Hepatocyte (in vitro differentiated cells): Measurements from ENCODE around the gene ZNF518B. TPM values are rescaled to one million over a fixed set of nuclear protein-coding genes. Genes with fewer than 3 reads are reported as not detected.

Source experiments
- DNase-seq: peaks from one replicate; pipeline ENCODE4 v3.0.0-alpha.2; 2016; ENCODE audit warnings: low spot score
- H2AFZ ChIP-seq: fragments of 200-600 bp; sonication (generic); 2 replicates; pipeline ENCODE4 v1.6.0; 2016; ENCODE audit warnings: antibody characterized with exemption, mild to moderate bottlenecking
- H3K27ac ChIP-seq: fragments of 200-600 bp; sonication (generic); 2 replicates; pipeline ENCODE4 v1.5.1; 2016; ENCODE audit warnings: mild to moderate bottlenecking
- H3K27me3 ChIP-seq: fragments of 200-600 bp; sonication (generic); 2 replicates; pipeline ENCODE4 v1.6.1; 2016
- H3K36me3 ChIP-seq: fragments of 200-600 bp; sonication (generic); replicated peaks from 2 replicates; pipeline ENCODE4 v1.5.1; 2016; ENCODE audit warnings: low read depth; ENCODE audit not compliant: insufficient read depth
- H3K4me1 ChIP-seq: fragments of 200-600 bp; sonication (generic); 2 replicates; pipeline ENCODE4 v1.5.1; 2016; ENCODE audit warnings: mild to moderate bottlenecking, moderate library complexity; ENCODE audit not compliant: insufficient read depth
- H3K4me2 ChIP-seq: fragments of 200-600 bp; sonication (generic); 2 replicates; pipeline ENCODE4 v1.6.0; 2016
- H3K4me3 ChIP-seq: fragments of 200-600 bp; sonication (generic); 2 replicates; pipeline ENCODE4 v1.5.1; 2016; ENCODE audit warnings: mild to moderate bottlenecking
- H3K79me2 ChIP-seq: fragments of 200-600 bp; sonication (generic); 2 replicates; pipeline ENCODE4 v1.6.0; 2017; ENCODE audit warnings: mild to moderate bottlenecking
- H3K9me2 ChIP-seq: fragments of 200-600 bp; sonication (generic); replicated peaks from 2 replicates; pipeline ENCODE4 v1.6.0; 2017; ENCODE audit warnings: mild to moderate bottlenecking; ENCODE audit not compliant: insufficient read depth
- H3K9me3 ChIP-seq: fragments of 200-600 bp; sonication (generic); 2 replicates; pipeline ENCODE4 v1.5.1; 2016; ENCODE audit warnings: low read depth, mild to moderate bottlenecking
- H4K20me1 ChIP-seq: fragments of 200-600 bp; sonication (generic); 2 replicates; pipeline ENCODE4 v1.6.0; 2016; ENCODE audit warnings: mild to moderate bottlenecking; ENCODE audit not compliant: insufficient read depth, poor library complexity, severe bottlenecking
- EZH2 ChIP-seq: fragments of 200-600 bp; sonication (generic); IDR thresholded peaks from 2 replicates; pipeline ENCODE4 v1.6.1; 2016; ENCODE audit warnings: antibody characterized with exemption, mild to moderate bottlenecking, borderline replicate concordance
- EZH2phosphoT487 ChIP-seq: fragments of 200-600 bp; sonication (generic); IDR thresholded peaks from one replicate; pipeline ENCODE4 v1.6.1; 2018; ENCODE audit warnings: antibody characterized with exemption, mild to moderate bottlenecking, low read depth, moderate library complexity; ENCODE audit not compliant: unreplicated experiment, severe bottlenecking
- WGBS: methylation state at CpG from one replicate; pipeline ENCODE4 v1.1.6; 2016; ENCODE audit warnings: low lambda C conversion rate; ENCODE audit errors: missing lambda C conversion rate; 5-methylcytosine and 5-hydroxymethylcytosine counted together
- polyA plus RNA-seq: library from polyadenylated mRNA; unstranded; fragments of >200 nt; fragmentation: Nextera tagmentation; extraction: Ambion mirVana; gene quantifications from 2 replicates; pipeline ENCODE4 v1.2.1, GENCODE V29; 2016
- total RNA-seq: library from RNA; depleted of rRNA; stranded (reverse); fragments of >200 nt; gene quantifications from 2 replicates; pipeline ENCODE4 v1.2.3, GENCODE V29; 2014
- TF ChIP-seq, protein P1 (sequence below): fragments of 200-600 bp; sonication (generic); IDR thresholded peaks from 2 replicates; pipeline ENCODE4 v1.5.1; 2016; ENCODE audit warnings: antibody characterized with exemption, mild to moderate bottlenecking; ENCODE audit not compliant: poor library complexity

The ZNF518B gene
- total and polyA plus RNA-seq, 2 experiments from 2014 or later, result 13.1 to 59.3 TPM

DNA sequence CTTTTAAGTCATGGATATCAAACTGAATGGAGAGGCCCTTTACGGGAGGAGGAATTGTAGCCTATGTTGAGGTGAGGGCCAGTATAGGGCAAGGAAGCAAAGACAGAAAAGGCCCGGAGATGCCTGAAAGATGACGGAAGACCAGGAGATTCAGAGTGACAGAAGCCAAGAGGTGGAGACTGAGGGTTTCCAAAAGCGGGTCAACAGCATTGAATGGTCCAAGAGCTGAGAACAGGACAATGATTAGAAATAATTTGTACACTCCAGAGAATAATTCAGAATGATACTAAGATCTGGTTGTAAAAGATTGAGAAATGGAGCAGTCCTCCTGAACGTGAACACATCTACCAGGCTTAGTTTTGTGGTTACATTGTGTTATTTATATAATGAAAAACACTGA lies 45.5 kb upstream of the ZNF518B start:
- Histone ChIP-seq H2AFZ (no peak overlapping the region), H4K20me1 (no peaks in the 10 kb centered on the region), H3K4me3 (no peak overlapping the region), H3K9me3 (no peaks in the 10 kb centered on the region), H3K4me2 (no peak overlapping the region), H3K79me2 (no peaks in the 10 kb centered on the region), H3K27ac (no peak overlapping the region), H3K4me1 (no peaks in the 10 kb centered on the region), H3K27me3 (no peaks in the 10 kb centered on the region), H3K9me2 (no peaks in the 10 kb centered on the region), H3K36me3 (no peaks in the 10 kb centered on the region)
- no peak for DNase-seq
- TF ChIP-seq, protein P1, sequence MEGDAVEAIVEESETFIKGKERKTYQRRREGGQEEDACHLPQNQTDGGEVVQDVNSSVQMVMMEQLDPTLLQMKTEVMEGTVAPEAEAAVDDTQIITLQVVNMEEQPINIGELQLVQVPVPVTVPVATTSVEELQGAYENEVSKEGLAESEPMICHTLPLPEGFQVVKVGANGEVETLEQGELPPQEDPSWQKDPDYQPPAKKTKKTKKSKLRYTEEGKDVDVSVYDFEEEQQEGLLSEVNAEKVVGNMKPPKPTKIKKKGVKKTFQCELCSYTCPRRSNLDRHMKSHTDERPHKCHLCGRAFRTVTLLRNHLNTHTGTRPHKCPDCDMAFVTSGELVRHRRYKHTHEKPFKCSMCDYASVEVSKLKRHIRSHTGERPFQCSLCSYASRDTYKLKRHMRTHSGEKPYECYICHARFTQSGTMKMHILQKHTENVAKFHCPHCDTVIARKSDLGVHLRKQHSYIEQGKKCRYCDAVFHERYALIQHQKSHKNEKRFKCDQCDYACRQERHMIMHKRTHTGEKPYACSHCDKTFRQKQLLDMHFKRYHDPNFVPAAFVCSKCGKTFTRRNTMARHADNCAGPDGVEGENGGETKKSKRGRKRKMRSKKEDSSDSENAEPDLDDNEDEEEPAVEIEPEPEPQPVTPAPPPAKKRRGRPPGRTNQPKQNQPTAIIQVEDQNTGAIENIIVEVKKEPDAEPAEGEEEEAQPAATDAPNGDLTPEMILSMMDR, result no peak
- TF ChIP-seq EZH2phosphoT487, result no peak
- TF ChIP-seq EZH2, result no peak
- 96% methylated on average over 5 of the region's 5 CpGs for WGBS

DNA sequence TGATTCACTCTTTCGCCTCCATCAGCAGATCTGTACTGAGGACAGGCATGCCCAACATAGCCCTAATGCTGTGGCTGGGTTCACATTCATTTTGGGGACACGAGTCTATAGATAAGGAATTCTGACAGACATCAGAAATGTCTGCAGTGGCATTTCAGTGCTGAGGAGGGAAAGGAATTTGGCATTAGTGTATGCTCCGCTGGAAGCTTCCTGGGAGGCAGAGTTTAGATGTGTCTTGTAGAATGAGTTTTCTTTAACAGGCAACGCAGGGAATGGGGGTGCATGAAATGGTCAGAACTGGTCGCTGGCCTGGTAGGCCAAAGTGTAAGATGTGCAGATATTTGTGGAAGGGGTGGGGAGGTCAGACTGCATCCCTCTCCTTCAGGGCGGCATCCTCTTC lies 43.5 kb upstream of the ZNF518B start:
- TF ChIP-seq EZH2, result no peak
- TF ChIP-seq, protein P1, result no peak
- no peak for TF ChIP-seq EZH2phosphoT487
- no peaks in the 10 kb centered on the region for H3K27me3 ChIP-seq
- no peak overlapping the region for H2AFZ ChIP-seq
- H3K9me2 ChIP-seq, result no peaks in the 10 kb centered on the region
- H3K79me2 ChIP-seq, result no peaks in the 10 kb centered on the region
- H4K20me1 ChIP-seq, result no peaks in the 10 kb centered on the region
- no peak overlapping the region for H3K4me3 ChIP-seq
- H3K9me3 ChIP-seq, result no peaks in the 10 kb centered on the region
- DNase-seq, result no peak
- 90% methylated on average over 6 of the region's 6 CpGs for WGBS
- no peaks in the 10 kb centered on the region for H3K4me1 ChIP-seq
- H3K27ac ChIP-seq, result no peak overlapping the region
- H3K4me2 ChIP-seq, result no peak overlapping the region
- no peaks in the 10 kb centered on the region for H3K36me3 ChIP-seq

DNA sequence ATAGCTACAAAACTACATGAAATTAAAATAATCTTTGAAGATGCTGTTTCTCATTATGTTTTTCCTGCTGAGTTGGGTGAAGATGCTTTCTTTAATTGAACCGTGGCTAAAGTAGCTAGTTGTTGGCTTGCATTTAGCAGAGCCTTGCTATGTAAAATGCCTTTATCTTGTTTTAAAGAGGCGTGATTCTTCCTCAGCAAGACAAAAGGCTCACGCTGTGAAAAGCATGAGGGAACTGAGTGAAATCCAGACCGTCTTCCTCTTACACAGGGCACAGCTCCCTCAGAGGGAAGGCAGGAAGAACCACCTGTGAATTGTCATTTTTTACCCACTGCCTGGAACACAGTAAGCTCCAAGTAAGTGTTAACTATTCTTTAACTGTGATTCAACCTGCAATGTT lies 39.0 kb upstream of the ZNF518B start:
- Histone ChIP-seq H3K9me2 (no peaks in the 10 kb centered on the region), H3K79me2 (no peaks in the 10 kb centered on the region), H3K36me3 (no peaks in the 10 kb centered on the region), H3K4me3 (no peak overlapping the region), H3K27me3 (no peaks in the 10 kb centered on the region), H2AFZ (no peak overlapping the region), H4K20me1 (no peaks in the 10 kb centered on the region), H3K4me1 (no peaks in the 10 kb centered on the region), H3K9me3 (no peaks in the 10 kb centered on the region), H3K4me2 (no peak overlapping the region), H3K27ac (no peak overlapping the region)
- no peak for DNase-seq
- WGBS, result 34% methylated on average over 4 of the region's 4 CpGs
- TF ChIP-seq, protein P1, result no peak
- TF ChIP-seq EZH2 (no peak), EZH2phosphoT487 (no peak)

DNA sequence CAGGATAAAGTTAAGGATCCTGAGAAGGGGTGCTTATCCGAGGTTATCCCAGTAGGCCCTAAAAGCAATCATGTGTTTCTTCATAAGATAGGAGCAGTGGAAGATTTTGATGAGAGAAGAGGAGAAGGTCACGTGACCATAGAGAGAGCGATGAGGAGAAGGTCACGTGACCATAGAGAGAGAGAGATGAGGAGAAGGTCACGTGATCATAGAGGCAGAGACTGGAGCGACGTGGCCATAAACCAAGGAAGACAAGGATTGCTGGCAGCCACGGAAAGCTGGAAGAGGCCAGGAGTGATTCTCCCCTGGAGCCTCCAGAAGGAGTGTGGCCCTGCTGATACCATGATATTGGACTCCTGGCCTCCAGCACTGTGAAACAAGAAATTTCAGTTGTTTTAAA lies 38.4 kb upstream of the ZNF518B start:
- Histone ChIP-seq H2AFZ (no peak overlapping the region), H3K4me3 (no peak overlapping the region), H3K4me1 (no peaks in the 10 kb centered on the region), H3K27ac (no peak overlapping the region), H4K20me1 (no peaks in the 10 kb centered on the region), H3K36me3 (no peaks in the 10 kb centered on the region), H3K27me3 (no peaks in the 10 kb centered on the region), H3K4me2 (no peak overlapping the region), H3K9me2 (no peaks in the 10 kb centered on the region), H3K79me2 (no peaks in the 10 kb centered on the region), H3K9me3 (no peaks in the 10 kb centered on the region)
- no peak for DNase-seq
- WGBS, result 70% methylated on average over 8 of the region's 8 CpGs
- TF ChIP-seq, protein P1, result no peak
- TF ChIP-seq EZH2 (no peak), EZH2phosphoT487 (no peak)
